ENCODE results near the gene SLC39A11.

DNA sequence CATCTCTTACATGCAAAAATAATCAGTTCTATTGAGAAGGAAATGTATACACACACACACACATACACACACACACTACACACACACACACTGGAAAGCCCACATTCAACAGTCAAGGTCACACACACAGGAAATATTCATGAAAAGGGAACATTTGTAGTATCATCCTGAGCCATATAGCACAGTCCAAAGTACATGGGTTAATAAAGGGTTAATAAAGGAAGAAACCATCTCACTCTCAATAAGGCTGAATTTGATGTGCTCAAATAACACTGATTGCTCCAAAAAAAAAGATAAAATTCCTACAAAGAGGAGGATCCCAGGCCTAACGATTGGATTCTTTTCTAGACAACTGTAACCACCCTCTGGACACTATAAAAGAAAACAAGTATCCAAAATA lies 164.7 kb downstream of the SLC39A11 start:
- TF ChIP-seq CTCF (conservative IDR thresholded peaks at IDR 0.05; ENCODE audit: low read length) (no peak), EZH2phosphoT487 (IDR thresholded peaks at IDR 0.05; ENCODE audit: borderline replicate concordance, low read depth, low read length) (no peak)

Data from OCI-LY7 (cell line).